T47D (cell line): Measurements from ENCODE around the gene ADARB2.

Source experiments
- DNase-seq, 2 experiments: peaks; one replicate each; pipeline versions ENCODE4 v3.0.0 to v3.0.0-alpha.2; 2011 to 2012; ENCODE audit warnings: low read depth in 1 of 2, low spot score in 1 of 2
- JUND ChIP-seq: IDR thresholded peaks from 2 replicates; pipeline ENCODE4 v1.6.1; 2012; ENCODE audit warnings: low read depth
- in situ Hi-C: cut with HindIII; loops from 2 replicates; pipeline ENCODE4 v1.10.0; 2016; ENCODE audit warnings: low sequenced_read_pairs, low pct_unique_long_range_greater_than_20kb

ADARB2 gene

DNA sequence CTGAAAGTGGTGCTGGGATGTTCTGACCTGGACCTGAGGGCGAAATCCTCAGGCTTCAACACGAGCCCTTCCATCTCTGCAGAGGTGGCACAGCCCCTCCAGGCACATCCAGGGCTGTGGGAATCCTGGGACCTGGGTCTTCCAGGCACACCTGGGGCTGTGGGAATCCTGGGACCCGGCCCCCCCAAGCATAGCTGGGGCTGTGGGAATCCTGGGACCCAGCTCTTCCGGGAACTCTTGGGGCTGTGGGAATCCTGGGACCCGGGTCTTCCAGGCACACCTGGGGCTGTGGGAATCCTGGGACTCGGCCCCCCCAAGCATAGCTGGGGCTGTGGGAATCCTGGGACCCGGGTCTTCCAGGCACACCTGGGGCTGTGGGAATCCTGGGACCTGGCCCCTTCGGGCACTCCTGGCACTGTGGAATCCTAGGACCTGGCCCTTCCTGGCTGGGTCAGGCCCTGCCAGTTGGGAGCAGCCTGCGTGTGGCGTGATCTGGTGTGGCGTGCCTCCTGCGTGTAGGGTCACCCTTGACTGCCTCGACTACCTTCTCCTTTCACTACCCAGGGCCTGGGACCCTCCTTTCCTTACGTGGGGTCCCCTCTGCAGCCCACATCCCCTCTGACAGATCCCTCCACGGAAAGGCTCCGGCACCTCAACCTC lies 557.1 kb downstream of the ADARB2 start:
- in situ Hi-C loops: no loop called here
- DNase-seq: no peak
- no peak for TF ChIP-seq JUND

GRCh38 chr10:1179346-1180070 lies 557.8 kb downstream of the ADARB2 start:
- no peak for DNase-seq
- no peak for TF ChIP-seq JUND
- in situ Hi-C loops: no loop called here

DNA sequence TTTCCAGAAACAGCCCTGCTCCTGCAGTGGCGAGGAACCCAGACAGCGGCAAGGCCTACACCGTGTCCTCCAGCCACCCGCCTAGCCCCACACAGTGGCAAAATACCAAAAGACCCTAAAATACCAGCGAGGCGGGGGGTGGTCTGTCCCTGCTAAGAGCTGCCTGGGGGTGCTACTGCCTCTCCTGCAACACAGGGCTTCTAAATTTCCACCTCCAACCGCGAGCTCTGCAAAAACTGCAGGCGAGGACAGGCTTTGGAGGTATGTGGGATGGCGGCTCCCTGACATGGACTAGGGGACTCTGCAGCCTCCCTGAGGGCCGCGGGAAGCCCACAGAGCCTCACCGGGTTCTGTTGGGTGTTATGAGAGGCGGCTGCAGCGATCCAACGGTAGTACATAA lies 558.8 kb downstream of the ADARB2 start:
- DNase-seq: no peak
- in situ Hi-C loops: no loop called here
- TF ChIP-seq JUND: no peak

DNA sequence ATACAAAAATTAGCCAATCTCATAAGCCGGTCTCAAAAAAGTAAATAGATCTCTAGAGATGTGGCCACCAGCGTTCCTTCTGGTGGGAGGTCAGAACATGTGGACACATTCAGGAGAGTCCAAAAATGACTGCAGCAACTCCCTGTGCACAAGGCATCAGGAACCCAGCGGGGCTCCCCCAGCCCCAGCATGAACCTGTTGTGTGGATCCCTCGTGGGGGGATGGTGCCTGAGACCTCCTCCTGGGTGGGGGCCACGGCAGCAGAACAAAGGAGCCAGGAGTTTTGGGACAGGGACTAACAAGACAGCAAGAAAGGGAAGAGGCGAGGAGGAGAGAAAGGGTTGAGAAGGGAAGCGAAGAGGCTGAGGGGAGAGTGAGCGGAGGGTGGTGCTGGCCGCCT lies 559.4 kb downstream of the ADARB2 start:
- no peak for TF ChIP-seq JUND

DNA sequence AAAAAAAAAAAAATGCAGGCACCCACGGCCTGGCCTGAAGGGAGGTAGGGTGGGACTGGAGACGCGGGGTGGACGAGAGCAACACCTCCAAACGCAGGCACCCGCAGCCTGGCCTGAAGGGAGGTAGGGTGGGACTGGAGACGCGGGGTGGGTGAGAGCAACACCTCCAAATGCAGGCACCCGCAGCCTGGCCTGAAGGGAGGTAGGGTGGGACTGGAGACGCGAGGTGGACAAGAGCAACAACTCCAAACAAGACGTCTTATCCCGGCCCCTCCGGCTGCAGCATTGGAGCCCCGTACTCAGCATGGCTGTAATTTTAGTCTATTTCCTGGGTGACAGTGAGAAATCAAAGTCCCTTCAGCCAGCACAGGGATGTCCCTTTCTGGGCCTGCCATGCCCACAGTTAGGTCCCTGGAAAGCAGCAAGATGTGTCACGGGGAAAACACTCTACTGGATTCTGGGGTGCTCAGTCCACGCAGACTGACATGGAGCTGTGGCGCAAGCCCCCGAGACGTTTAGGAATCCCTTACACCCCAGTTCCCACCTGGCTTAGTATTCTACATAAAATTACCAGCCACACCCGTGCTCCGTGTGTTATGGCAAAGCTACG lies 561.3 kb downstream of the ADARB2 start:
- in situ Hi-C loops: no loop called here
- TF ChIP-seq JUND: no peak
- no peak for DNase-seq

More for the DNA sequence above, 559.4 kb downstream of the ADARB2 start:
- in situ Hi-C loops: no loop called here
- DNase-seq: no peak

- in situ Hi-C loops: no loop called here
- TF ChIP-seq JUND: no peak
- DNase-seq: no peak
Measured at GRCh38 chr10:1174022-1174421, 563.3 kb downstream of the ADARB2 start.

- TF ChIP-seq JUND: no peak
- in situ Hi-C loops: no loop called here
- DNase-seq: no peak
Measured at GRCh38 chr10:1173091-1173490, 564.2 kb downstream of the ADARB2 start.

GRCh38 chr10:1172256-1172984 lies 564.9 kb downstream of the ADARB2 start:
- TF ChIP-seq JUND: no peak
- DNase-seq: no peak
- in situ Hi-C loops: no loop called here

DNA sequence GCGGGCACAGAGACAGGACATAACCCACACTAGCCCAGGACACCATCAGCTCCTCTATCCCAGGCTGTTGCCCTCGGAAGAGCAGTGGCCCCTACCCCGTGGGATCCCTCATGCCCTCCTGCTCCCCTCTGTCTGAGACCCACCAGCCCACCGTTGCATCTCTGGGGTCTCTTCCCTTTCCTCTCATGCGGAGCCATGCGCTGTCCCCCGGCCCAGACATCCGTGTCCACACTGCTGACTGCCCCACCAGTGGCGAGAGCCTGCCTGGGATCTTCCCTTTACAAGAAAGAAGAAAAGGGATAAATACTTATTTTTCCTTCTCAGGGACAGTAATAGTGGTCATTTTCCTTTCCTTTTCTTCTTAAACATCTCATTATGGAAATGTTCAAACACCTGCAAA lies 565.7 kb downstream of the ADARB2 start:
- in situ Hi-C loops: no loop called here
- no peak for DNase-seq
- TF ChIP-seq JUND: no peak

DNA sequence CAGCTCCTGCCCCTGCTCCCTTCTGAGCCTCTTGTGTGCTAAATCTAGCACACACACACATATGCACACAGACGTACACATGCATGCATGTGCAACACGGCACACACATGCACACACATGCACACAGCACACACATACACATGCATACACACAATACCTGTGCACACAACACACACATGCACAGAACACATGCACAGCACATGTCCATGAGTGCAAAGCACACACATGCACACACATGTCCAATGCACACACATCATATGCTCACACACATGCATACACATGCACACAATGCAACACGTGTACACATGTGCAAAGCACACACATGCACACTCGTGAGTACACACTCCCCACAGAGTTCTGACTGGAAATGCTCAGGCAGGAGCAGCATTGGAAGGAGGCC lies 566.1 kb downstream of the ADARB2 start:
- no peak for DNase-seq
- in situ Hi-C loops: no loop called here
- no peak for TF ChIP-seq JUND

DNA sequence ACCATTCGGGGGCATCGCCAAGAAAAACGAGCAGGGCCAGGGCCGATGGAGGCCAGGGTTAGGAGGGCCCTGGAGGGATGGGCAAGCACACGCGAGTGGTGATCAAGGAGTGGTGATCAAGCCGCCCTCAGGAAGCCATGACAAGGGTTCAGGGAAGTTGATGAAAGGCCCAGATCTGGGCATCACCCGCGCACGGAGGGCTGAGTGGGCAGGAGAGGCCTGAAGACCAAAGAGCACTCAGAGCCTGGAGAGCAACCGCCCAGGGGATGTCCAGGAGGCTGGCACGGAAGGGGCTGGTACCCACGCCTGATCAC lies 566.5 kb downstream of the ADARB2 start:
- no peak for DNase-seq
- TF ChIP-seq JUND: no peak
- in situ Hi-C loops: no loop called here

GRCh38 chr10:1169981-1170866 lies 567.1 kb downstream of the ADARB2 start:
- in situ Hi-C loops: no loop called here
- TF ChIP-seq JUND: no peak
- DNase-seq: peak in 1 of 2 experiments; percentile 50
